RWPE1 (cell line): ENCODE results near the gene ERBB4.

Experiments
- CTCF ChIA-PET: fragments of 350-600 bp; sonication (Branson Sonifier 250); formaldehyde crosslinking; extraction: SDS; loops from one replicate; lab custom pipeline; 2021; lab: Yijun Ruan, JAX
- POLR2A ChIA-PET: fragments of 400-600 bp; formaldehyde crosslinking; extraction: SDS; loops from one replicate; lab custom pipeline; 2020; ENCODE audit warnings: antibody characterized with exemption; ENCODE audit not compliant: low non-redundant PET; lab: Yijun Ruan, JAX
- DNase-seq: peaks from one replicate; pipeline ENCODE4 v3.0.0; 2012; ENCODE audit warnings: low spot score
- H3K27ac ChIP-seq: fragments of 450-650 bp; 2 replicates; pipeline ENCODE4 v1.5.1; 2017
- TF ChIP-seq, protein P1 (sequence below): fragments of 450-650 bp; conservative IDR thresholded peaks from 2 replicates; pipeline ENCODE4 v1.5.1; 2017; ENCODE audit warnings: low read depth, mild to moderate bottlenecking

The ERBB4 gene

DNA sequence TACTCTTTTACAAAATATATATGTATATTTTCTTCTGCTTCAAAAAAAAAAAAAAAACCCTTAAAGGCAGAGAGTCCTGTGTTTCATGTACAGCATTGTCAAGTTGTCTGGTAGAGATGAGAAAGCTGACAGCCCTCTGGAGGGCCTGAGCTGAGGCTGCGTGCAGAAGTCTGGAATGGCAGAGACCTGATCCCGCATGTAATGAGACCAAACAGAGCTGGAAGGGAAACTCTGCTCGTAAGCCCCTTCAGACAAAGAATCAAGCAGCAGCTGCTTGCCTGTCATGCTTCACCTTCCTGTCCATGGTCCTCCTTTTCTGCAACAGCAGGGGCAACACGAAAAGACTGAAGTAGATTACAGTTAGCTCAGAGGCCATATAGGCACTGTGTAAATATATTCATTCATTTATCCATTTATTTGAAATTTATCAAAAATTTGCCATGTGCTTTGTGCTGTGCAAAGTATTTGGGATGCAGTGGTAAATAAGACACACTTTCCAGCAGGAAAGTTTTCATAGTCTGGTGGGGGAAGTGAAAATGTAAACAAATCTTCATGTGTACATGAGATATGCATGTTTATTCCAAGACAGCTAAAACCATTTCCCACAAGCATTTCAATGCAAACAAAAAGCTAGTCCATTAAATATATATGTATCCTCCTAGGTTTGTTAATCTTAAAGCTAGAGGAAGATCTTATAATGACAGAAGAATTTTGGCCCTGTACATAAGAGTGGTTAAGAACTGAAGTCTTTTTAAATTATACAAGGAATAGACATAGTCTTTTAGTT lies 1069.5 kb downstream of the ERBB4 start:
- TF ChIP-seq, protein P1, sequence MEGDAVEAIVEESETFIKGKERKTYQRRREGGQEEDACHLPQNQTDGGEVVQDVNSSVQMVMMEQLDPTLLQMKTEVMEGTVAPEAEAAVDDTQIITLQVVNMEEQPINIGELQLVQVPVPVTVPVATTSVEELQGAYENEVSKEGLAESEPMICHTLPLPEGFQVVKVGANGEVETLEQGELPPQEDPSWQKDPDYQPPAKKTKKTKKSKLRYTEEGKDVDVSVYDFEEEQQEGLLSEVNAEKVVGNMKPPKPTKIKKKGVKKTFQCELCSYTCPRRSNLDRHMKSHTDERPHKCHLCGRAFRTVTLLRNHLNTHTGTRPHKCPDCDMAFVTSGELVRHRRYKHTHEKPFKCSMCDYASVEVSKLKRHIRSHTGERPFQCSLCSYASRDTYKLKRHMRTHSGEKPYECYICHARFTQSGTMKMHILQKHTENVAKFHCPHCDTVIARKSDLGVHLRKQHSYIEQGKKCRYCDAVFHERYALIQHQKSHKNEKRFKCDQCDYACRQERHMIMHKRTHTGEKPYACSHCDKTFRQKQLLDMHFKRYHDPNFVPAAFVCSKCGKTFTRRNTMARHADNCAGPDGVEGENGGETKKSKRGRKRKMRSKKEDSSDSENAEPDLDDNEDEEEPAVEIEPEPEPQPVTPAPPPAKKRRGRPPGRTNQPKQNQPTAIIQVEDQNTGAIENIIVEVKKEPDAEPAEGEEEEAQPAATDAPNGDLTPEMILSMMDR, result no peak
- ChIA-PET POLR2A (no interaction called here), CTCF (interaction anchor here (1.1 kb wide), 1 partner anchor 14 kb away, joined by 5 read pairs; no protein-coding TSS in a partner anchor)
- no peak for DNase-seq
- no peak overlapping the region for H3K27ac ChIP-seq

DNA sequence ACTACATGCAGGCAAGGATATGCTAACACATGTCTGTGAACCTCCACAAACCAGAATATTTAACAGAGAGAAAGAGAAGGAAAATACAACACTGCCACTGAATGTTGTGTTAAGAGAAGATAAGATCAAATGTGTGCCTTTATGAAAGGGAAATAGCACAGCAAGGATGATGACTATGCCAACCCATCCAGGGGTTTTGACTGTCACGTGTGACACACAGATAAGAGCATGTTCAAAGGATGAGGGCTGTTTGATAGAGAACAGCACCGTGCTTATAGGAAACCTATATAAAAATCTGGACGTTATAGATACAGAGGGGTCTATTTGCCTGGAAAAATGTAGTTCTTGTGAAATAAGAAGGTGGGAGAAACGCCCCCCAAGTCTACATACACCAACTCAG lies 1070.4 kb downstream of the ERBB4 start:
- ChIA-PET POLR2A (no interaction called here), CTCF (no interaction called here)
- no peak for DNase-seq
- TF ChIP-seq, protein P1, result no peak
- H3K27ac ChIP-seq, result no peak overlapping the region

DNA sequence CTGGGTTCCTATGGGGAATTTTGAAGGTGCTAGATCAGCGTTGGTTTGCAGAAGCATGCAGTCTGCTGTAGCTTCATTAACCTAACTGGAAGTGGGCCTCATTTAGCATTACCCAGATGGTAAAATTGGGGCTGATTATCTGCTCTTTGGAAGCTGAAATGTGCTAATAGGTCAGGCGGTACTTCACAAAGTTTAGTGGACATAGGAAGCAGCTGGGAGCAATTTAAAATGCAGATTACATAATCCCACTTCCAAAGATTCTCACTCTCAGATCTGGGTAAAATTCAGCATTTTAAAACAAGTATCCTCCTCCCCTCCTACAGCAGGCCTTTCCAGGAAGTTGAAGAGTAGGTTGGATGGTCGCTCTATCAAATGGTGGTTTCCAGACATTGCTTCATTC lies 1075.2 kb downstream of the ERBB4 start:
- CTCF ChIA-PET, result interaction anchor here (0.6 to 1.8 kb wide), 2 partner anchors 8 to 248 kb away, joined by 4 to 9 read pairs; no protein-coding TSS in a partner anchor
- TF ChIP-seq, protein P1, result no peak
- no peak overlapping the region for H3K27ac ChIP-seq
- POLR2A ChIA-PET, result no interaction called here
- no peak for DNase-seq

DNA sequence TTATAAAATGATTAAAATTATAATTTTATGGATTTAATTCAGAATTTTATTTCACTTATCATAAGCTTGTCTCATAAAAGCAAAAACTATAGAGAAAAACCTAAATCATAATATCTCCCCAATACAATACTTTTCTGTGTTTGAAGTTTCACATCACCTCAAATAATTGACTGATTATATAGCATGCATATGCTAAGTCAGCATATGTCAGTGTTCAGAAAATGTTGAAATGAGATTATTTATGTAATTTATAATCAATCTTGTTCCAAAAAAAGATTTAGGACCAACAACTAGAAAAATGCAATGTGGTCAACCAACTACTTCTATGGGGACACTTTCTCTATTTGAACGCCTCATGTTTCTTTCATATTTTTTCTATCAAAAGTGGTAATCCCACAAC lies 1079.6 kb downstream of the ERBB4 start:
- TF ChIP-seq, protein P1, result no peak
- ChIA-PET CTCF (no interaction called here), POLR2A (no interaction called here)
- no peak overlapping the region for H3K27ac ChIP-seq
- DNase-seq, result no peak

DNA sequence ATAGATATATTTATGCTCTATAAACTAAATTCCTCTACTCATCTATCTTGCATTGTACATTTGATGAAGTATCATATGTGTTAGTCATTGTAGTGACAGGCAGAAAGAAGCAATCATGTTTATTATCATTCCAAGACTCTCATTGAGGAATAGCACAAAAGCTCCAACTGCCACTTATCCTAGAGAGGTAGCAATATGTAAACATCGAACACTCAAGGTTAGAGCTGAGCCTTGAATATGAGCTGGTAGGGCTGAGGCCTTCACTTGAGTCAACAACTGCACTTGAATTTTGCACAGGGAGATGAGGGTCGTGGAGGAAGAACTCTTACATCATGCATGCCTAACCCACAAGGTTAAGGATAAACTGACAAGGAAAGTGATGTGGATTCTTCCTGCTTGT lies 1081.3 kb downstream of the ERBB4 start:
- ChIA-PET POLR2A (no interaction called here), CTCF (interaction anchor here (0.5 to 0.7 kb wide), 2 partner anchors 17 to 483 kb away, joined by 4 to 7 read pairs; no protein-coding TSS in a partner anchor)
- TF ChIP-seq, protein P1, result no peak
- no peak overlapping the region for H3K27ac ChIP-seq
- no peak for DNase-seq

DNA sequence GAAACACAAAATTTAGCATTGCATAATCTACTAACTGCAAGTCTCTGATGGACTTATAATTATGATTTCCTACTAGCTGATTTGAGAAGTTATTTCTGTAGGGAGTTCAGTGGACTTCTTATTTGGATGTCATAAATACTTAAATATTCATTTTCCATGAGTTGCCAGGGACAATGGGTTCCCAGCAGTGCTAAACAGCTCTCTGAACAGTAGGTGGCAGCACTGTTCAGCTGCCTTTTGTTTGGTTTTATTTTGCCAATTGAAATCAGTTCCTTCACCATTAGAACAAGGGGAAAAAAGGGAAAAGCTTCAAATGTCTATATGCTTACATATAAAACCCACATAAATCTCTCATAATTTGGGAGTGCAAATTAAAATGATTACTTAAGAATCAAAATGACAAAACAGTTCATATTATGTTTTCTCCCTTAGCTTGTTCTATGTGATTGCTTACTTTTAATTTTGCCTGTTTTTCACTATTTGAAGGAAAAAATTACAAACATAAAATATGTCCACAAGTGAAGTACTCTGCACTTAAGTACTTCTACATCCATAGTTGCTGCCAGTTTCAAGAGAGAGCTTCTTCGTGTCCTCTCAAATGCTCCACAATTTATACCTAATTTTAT lies 1083.3 kb downstream of the ERBB4 start:
- POLR2A ChIA-PET, result no interaction called here
- TF ChIP-seq, protein P1, result peak; percentile 95
- no peak overlapping the region for H3K27ac ChIP-seq
- DNase-seq, result peak; percentile 32
- CTCF ChIA-PET, result interaction anchor here (0.5 to 1.2 kb wide), 19 partner anchors 8 to 1143 kb away, joined by 3 to 9 read pairs (median 4); no protein-coding TSS in a partner anchor
